Measurements from ENCODE around the gene OR2L2.

DNA sequence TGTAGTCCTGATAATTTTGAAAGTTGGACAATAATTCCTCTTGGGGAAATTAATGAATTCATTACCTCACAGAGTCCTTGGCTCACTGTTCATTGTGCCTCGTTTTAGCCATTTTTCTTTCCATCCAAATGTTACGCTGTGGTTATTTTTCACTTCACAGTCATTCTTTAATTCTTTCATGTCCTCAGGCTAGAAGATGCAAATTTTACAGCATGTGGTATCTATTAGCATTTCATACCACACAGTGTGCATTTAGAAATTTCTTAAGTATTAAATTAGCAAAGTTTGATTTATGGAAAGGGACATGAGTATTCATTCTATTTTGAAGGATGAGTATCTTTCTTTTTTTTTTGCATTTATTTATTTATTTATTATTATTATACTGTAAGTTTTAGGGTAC is 35.2 kb downstream of the OR2L2 start:
- TF ChIP-seq, protein P1, sequence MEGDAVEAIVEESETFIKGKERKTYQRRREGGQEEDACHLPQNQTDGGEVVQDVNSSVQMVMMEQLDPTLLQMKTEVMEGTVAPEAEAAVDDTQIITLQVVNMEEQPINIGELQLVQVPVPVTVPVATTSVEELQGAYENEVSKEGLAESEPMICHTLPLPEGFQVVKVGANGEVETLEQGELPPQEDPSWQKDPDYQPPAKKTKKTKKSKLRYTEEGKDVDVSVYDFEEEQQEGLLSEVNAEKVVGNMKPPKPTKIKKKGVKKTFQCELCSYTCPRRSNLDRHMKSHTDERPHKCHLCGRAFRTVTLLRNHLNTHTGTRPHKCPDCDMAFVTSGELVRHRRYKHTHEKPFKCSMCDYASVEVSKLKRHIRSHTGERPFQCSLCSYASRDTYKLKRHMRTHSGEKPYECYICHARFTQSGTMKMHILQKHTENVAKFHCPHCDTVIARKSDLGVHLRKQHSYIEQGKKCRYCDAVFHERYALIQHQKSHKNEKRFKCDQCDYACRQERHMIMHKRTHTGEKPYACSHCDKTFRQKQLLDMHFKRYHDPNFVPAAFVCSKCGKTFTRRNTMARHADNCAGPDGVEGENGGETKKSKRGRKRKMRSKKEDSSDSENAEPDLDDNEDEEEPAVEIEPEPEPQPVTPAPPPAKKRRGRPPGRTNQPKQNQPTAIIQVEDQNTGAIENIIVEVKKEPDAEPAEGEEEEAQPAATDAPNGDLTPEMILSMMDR (IDR thresholded peaks at IDR 0.05; ENCODE audit: insufficient read depth, low read length, poor library complexity, severe bottlenecking), result no peak
- TF ChIP-seq EZH2phosphoT487 (conservative IDR thresholded peaks at IDR 0.05; ENCODE audit: low read length), result no peak
